Measurements from ENCODE around the gene MORN1. TPM values are rescaled to one million over a fixed set of nuclear protein-coding genes. Genes with fewer than 3 reads are reported as not detected.
"Not testable (repeated sequence)": the region's sequence is repeated elsewhere in the genome, so short reads cannot be mapped to it uniquely, and the experiment has no call there.

The MORN1 gene
- total RNA-seq, 1 donor from 2014 or later = 35.3 TPM

- no peak for DNase-seq (ENCODE audit: low spot score, unreplicated experiment)
- Mint-ChIP-seq H3K27me3 (no peaks in the 10 kb centered on the region), H3K27ac (no peak overlapping the region), H3K9me3 (ENCODE audit: low read depth) (no peaks in the 10 kb centered on the region), H3K36me3 (ENCODE audit: insufficient read depth) (no peaks in the 10 kb centered on the region), H3K4me1 (ENCODE audit: low read depth) (no peaks in the 10 kb centered on the region), H3K4me3 (ENCODE audit: low read depth) (no peak overlapping the region)
- TF ChIP-seq, protein P1, sequence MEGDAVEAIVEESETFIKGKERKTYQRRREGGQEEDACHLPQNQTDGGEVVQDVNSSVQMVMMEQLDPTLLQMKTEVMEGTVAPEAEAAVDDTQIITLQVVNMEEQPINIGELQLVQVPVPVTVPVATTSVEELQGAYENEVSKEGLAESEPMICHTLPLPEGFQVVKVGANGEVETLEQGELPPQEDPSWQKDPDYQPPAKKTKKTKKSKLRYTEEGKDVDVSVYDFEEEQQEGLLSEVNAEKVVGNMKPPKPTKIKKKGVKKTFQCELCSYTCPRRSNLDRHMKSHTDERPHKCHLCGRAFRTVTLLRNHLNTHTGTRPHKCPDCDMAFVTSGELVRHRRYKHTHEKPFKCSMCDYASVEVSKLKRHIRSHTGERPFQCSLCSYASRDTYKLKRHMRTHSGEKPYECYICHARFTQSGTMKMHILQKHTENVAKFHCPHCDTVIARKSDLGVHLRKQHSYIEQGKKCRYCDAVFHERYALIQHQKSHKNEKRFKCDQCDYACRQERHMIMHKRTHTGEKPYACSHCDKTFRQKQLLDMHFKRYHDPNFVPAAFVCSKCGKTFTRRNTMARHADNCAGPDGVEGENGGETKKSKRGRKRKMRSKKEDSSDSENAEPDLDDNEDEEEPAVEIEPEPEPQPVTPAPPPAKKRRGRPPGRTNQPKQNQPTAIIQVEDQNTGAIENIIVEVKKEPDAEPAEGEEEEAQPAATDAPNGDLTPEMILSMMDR (IDR thresholded peaks at IDR 0.05; ENCODE audit: unreplicated experiment) = no peak
Measured at GRCh38 chr1:2334366-2334765, 57.0 kb downstream of the MORN1 start.

GRCh38 chr1:2331580-2331979 lies 59.8 kb downstream of the MORN1 start:
- H3K4me3 Mint-ChIP-seq (ENCODE audit: low read depth); H3K4me1 Mint-ChIP-seq (ENCODE audit: low read depth); H3K27ac Mint-ChIP-seq; DNase-seq (ENCODE audit: low spot score, unreplicated experiment); H3K36me3 Mint-ChIP-seq (ENCODE audit: insufficient read depth); H3K9me3 Mint-ChIP-seq (ENCODE audit: low read depth); H3K27me3 Mint-ChIP-seq: not testable (repeated sequence)

DNA sequence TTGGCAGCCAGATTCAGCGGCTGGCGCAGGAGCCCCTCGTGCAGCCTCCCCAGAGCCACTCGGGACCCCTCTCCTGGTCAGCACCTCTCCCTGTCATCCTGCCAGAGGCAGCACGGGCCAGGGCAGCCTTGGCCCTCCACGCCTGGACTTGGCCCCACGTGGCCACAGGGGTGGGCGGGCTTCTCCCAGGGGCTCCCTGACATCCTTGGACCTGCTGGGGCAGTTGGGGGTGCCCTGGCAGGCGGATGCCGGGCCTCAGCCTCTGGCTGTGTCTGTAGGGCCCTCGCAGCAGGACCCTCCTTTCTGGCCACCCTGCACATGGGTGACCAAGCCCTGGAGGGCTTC lies 60.2 kb downstream of the MORN1 start:
- H3K27me3 Mint-ChIP-seq = peaks cover 8% of the 10 kb centered on the region
- no peak overlapping the region for H3K4me3 Mint-ChIP-seq (ENCODE audit: low read depth)
- no peaks in the 10 kb centered on the region for H3K9me3 Mint-ChIP-seq (ENCODE audit: low read depth)
- DNase-seq (ENCODE audit: low spot score, unreplicated experiment) = no peak
- no peak overlapping the region for H3K27ac Mint-ChIP-seq
- TF ChIP-seq, protein P1 (IDR thresholded peaks at IDR 0.05; ENCODE audit: unreplicated experiment) = no peak
- H3K4me1 Mint-ChIP-seq (ENCODE audit: low read depth) = no peaks in the 10 kb centered on the region
- no peaks in the 10 kb centered on the region for H3K36me3 Mint-ChIP-seq (ENCODE audit: insufficient read depth)

- Mint-ChIP-seq H3K4me1 (ENCODE audit: low read depth) (no peaks in the 10 kb centered on the region), H3K9me3 (ENCODE audit: low read depth) (no peaks in the 10 kb centered on the region), H3K27ac (no peak overlapping the region), H3K4me3 (ENCODE audit: low read depth) (no peak overlapping the region), H3K27me3 (peaks cover 10% of the 10 kb centered on the region), H3K36me3 (ENCODE audit: insufficient read depth) (no peaks in the 10 kb centered on the region)
- TF ChIP-seq, protein P1 (IDR thresholded peaks at IDR 0.05; ENCODE audit: unreplicated experiment) = no peak
- DNase-seq (ENCODE audit: low spot score, unreplicated experiment) = no peak
Measured at GRCh38 chr1:2330519-2331199, 60.7 kb downstream of the MORN1 start.

GRCh38 chr1:2330035-2330434 lies 61.3 kb downstream of the MORN1 start:
- Mint-ChIP-seq H3K9me3 (ENCODE audit: low read depth) (no peaks in the 10 kb centered on the region), H3K27ac (no peak overlapping the region), H3K36me3 (ENCODE audit: insufficient read depth) (no peaks in the 10 kb centered on the region), H3K4me1 (ENCODE audit: low read depth) (no peaks in the 10 kb centered on the region), H3K27me3 (peaks cover 15% of the 10 kb centered on the region), H3K4me3 (ENCODE audit: low read depth) (no peak overlapping the region)
- no peak for DNase-seq (ENCODE audit: low spot score, unreplicated experiment)
- TF ChIP-seq, protein P1 (IDR thresholded peaks at IDR 0.05; ENCODE audit: unreplicated experiment) = no peak
